Measurements from ENCODE around the gene SLC9A8.

DNA sequence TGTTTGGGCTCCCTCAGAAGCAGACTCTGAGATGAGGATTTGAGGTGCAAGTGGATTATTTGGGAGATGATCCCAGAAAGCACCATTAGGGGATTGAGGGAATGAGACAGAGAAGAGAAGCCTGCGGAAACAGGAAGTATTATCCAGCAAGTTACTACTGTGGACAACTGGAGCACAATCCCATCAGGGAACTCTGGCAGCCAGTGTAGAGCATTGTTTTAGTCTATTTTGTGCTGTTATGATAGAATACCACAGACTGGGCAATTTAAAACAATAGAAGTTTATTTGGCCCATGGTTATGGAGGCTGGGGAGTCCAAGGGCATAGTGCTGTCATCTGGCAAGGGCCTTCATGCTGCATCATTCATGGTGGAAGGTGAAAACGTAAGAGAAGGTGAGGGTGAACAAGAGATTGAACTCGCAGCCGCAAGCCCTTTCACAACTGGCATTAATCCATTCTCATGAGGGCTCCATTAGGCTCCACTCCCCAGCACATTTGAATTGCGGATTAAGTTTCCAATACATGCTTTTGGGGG lies 43.5 kb upstream of the SLC9A8 start:
- TF ChIP-seq, protein P1, sequence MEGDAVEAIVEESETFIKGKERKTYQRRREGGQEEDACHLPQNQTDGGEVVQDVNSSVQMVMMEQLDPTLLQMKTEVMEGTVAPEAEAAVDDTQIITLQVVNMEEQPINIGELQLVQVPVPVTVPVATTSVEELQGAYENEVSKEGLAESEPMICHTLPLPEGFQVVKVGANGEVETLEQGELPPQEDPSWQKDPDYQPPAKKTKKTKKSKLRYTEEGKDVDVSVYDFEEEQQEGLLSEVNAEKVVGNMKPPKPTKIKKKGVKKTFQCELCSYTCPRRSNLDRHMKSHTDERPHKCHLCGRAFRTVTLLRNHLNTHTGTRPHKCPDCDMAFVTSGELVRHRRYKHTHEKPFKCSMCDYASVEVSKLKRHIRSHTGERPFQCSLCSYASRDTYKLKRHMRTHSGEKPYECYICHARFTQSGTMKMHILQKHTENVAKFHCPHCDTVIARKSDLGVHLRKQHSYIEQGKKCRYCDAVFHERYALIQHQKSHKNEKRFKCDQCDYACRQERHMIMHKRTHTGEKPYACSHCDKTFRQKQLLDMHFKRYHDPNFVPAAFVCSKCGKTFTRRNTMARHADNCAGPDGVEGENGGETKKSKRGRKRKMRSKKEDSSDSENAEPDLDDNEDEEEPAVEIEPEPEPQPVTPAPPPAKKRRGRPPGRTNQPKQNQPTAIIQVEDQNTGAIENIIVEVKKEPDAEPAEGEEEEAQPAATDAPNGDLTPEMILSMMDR (IDR thresholded peaks at IDR 0.05): no peak
- TF ChIP-seq EZH2 (IDR thresholded peaks at IDR 0.05) (no peak), EZH2phosphoT487 (IDR thresholded peaks at IDR 0.05) (no peak)
